ENCODE measurements around the gene RAG2. TPM values are rescaled to one million over a fixed set of nuclear protein-coding genes. Genes with fewer than 3 reads are reported as not detected.

Gene RAG2
- total and polyA plus RNA-seq, 10 of the 15 experiments (the other 5 are each of a cell fraction or from before 2014, with no cell fraction given) = not detected

GRCh38 chr11:36609383-36609782 lies 11.3 kb upstream of the RAG2 start (continued):
- TF ChIP-seq CBX3 (IDR thresholded peaks at IDR 0.05; ENCODE audit: borderline replicate concordance, low read depth) (no peak), DPF2 (IDR thresholded peaks at IDR 0.05) (no peak), EED (IDR thresholded peaks at IDR 0.05; ENCODE audit: low read depth) (no peak)

- in situ Hi-C loops (cut with MboI) = no loop called here
- Histone ChIP-seq H3K79me2 (ENCODE audit: control insufficient read depth, insufficient read depth, low read length) (no peaks in the 10 kb centered on the region), H3K9ac (ENCODE audit: control insufficient read depth, insufficient read depth, low read length) (no peak overlapping the region), H4K20me1 (ENCODE audit: control insufficient read depth, insufficient read depth) (no peaks in the 10 kb centered on the region), H3K27me3 (replicated peaks in 1 of 2; ENCODE audit: control insufficient read depth in 2 of 2, insufficient read depth in 2 of 2, low read length in 1 of 2) (peaks cover 0 to 5% of the 10 kb centered on the region in 2 experiments; a peak in 2 of 4 replicates), H3K27ac (ENCODE audit: control insufficient read depth, insufficient read depth) (no peak overlapping the region), H3K36me3 (ENCODE audit: control insufficient read depth in 2 of 2, insufficient read depth in 2 of 2, low read length in 1 of 2) (no peaks in the 10 kb centered on the region), H3K4me2 (ENCODE audit: control insufficient read depth, insufficient read depth) (no peak overlapping the region), H3K9me3 (replicated peaks; ENCODE audit: control insufficient read depth, insufficient read depth, low read length) (no peaks in the 10 kb centered on the region), H2AFZ (ENCODE audit: control insufficient read depth, low read depth, low read length) (no peak overlapping the region), H3K4me1 (ENCODE audit: control insufficient read depth, insufficient read depth, low read length) (no peaks in the 10 kb centered on the region), H3K4me3 (no peak overlapping the region)
- DNase-seq (ENCODE audit: low read depth, low spot score) (no peak), FAIRE-seq (no peak), ATAC-seq (no peak)
- WGBS (ENCODE audit: insufficient coverage, insufficient replicate concordance, low lambda C conversion rate, missing lambda C conversion rate) = 0% methylated on average over 1 of the region's 1 CpG
- intact Hi-C loops (cut with micrococcal nuclease; ENCODE audit: unreplicated experiment) = no loop called here
- CTCF ChIA-PET = interaction anchor here (1.0 to 1.7 kb wide), 3 partner anchors 9 to 139 kb away, joined by 3 to 6 read pairs (median 3); no protein-coding TSS in a partner anchor
- no peak for TF ChIP-seq JUND (IDR thresholded peaks at IDR 0.05; ENCODE audit: low read depth, low read length)
- no peak for TF ChIP-seq CHD1 (IDR thresholded peaks at IDR 0.05; ENCODE audit: low read depth, low read length)
- TF ChIP-seq CBX5 (IDR thresholded peaks at IDR 0.05; ENCODE audit: low read depth) = no peak
- TF ChIP-seq MYC (IDR thresholded peaks at IDR 0.05; ENCODE audit: insufficient read depth, insufficient read length, insufficient replicate concordance, low read length, severe bottlenecking) = no peak
- no peak for TF ChIP-seq IRF4 (IDR thresholded peaks at IDR 0.05; ENCODE audit: low read depth, low read length)
- TF ChIP-seq IRF3 (IDR thresholded peaks at IDR 0.05) = no peak
- no peak for TF ChIP-seq BCL11A (IDR thresholded peaks at IDR 0.05; ENCODE audit: low read depth, low read length)
- POLR2A ChIA-PET = no interaction called here
- BruUV-seq (replicated peaks) = no TSS peak
- RAD21 ChIA-PET (ENCODE audit: unreplicated experiment) = no interaction called here
- SMC1A ChIA-PET (ENCODE audit: uncharacterized antibody, unreplicated experiment) = interaction anchor here (0.6 to 1.4 kb wide), 3 partner anchors 9 to 138 kb away, joined by 3 to 4 read pairs (median 4); no protein-coding TSS in a partner anchor
Measured at GRCh38 chr11:36608491-36609199, 10.6 kb upstream of the RAG2 start.
